Thymus (tissue), 11 donors: ENCODE measurements around the gene ANKRD52. TPM values are rescaled to one million over a fixed set of nuclear protein-coding genes. Genes with fewer than 3 reads are reported as not detected.
A peak's percentile ranks its signal among the peaks of the same experiment; 100 is the strongest.
"Not testable (repeated sequence)": the region's sequence is repeated elsewhere in the genome, so short reads cannot be mapped to it uniquely, and the experiment has no call there.

ENCODE experiments used
- DNase-seq, 9 donors: peaks; one replicate each; pipeline ENCODE4 v3.0.0-alpha.2; 2013; ENCODE audit warnings: low spot score in 9 of 9, low read depth in 6 of 9, missing footprints in 1 of 9
- H3K27ac ChIP-seq, 2 donors: one replicate each; pipeline ENCODE4 v1.5.1; 2013; ENCODE audit warnings: control low read depth in 1 of 2, low read depth in 1 of 2, low read length in 1 of 2, mild to moderate bottlenecking in 1 of 2, moderate library complexity in 1 of 2
- H3K27me3 ChIP-seq, 2 donors: one replicate each; pipeline ENCODE4 v1.5.1; 2013; ENCODE audit warnings: low read length in 1 of 2; ENCODE audit not compliant: control insufficient read depth in 2 of 2, insufficient read depth in 1 of 2
- H3K36me3 ChIP-seq, 2 donors: one replicate each; pipeline ENCODE4 v1.5.1; 2013; ENCODE audit warnings: low read length in 1 of 2, mild to moderate bottlenecking in 1 of 2, moderate library complexity in 1 of 2; ENCODE audit not compliant: control insufficient read depth in 2 of 2, insufficient read depth in 2 of 2
- H3K4me1 ChIP-seq, 2 donors: one replicate each; pipeline ENCODE4 v1.5.1; 2013; ENCODE audit warnings: low read length in 2 of 2; ENCODE audit not compliant: control insufficient read depth in 2 of 2, insufficient read depth in 2 of 2
- H3K4me3 ChIP-seq, 2 donors: one replicate each; pipeline ENCODE4 v1.5.1; 2013; ENCODE audit warnings: low read length in 2 of 2, control low read depth in 1 of 2, mild to moderate bottlenecking in 1 of 2
- H3K9me3 ChIP-seq, 2 donors: one replicate each; pipeline ENCODE4 v1.5.1; 2013; ENCODE audit warnings: low read length in 1 of 2, mild to moderate bottlenecking in 1 of 2; ENCODE audit not compliant: control insufficient read depth in 2 of 2, insufficient read depth in 1 of 2
- WGBS: extraction: QIAGEN DNeasy Blood & Tissue Kit; methylation state at CpG from one replicate; pipeline ENCODE4 v1.1.7; 2013; 5-methylcytosine and 5-hydroxymethylcytosine counted together
- polyA plus RNA-seq: library from polyadenylated mRNA; stranded (reverse); fragments of 200-250 nt; gene quantifications from one replicate; pipeline ENCODE4 v1.2.3, GENCODE V29; 2013
- total RNA-seq: library from RNA; stranded (reverse); fragments of 120-200 nt; gene quantifications from one replicate; pipeline ENCODE4 v1.2.4, GENCODE V29; 2013
- donor health status: healthy.

Gene ANKRD52
- total and polyA plus RNA-seq, 2 donors = 2.9 to 7.9 TPM

- H3K4me1 ChIP-seq, DNase-seq, H3K27me3 ChIP-seq, H3K9me3 ChIP-seq, H3K36me3 ChIP-seq, H3K4me3 ChIP-seq, H3K27ac ChIP-seq: not testable (repeated sequence)
- 97% methylated on average over 11 of the region's 11 CpGs for WGBS
These were observed 61.2 kb downstream of the ANKRD52 start for GRCh38 chr12:56196818-56197550.

- DNase-seq = peak; percentile 34 to 92 (median 76)
- no peak overlapping the region for H3K27ac ChIP-seq
- no peaks in the 10 kb centered on the region for H3K9me3 ChIP-seq
- no peak overlapping the region for H3K4me3 ChIP-seq
- peaks cover 8 to 13% of the 10 kb centered on the region in 2 donors for H3K4me1 ChIP-seq
- H3K27me3 ChIP-seq = no peaks in the 10 kb centered on the region
- WGBS = 73% methylated on average over 1 of the region's 1 CpG
- H3K36me3 ChIP-seq = peaks cover 0 to 5% of the 10 kb centered on the region in 2 donors
These were observed 65.1 kb downstream of the ANKRD52 start for GRCh38 chr12:56193025-56193578.

GRCh38 chr12:56192582-56192981 is 65.6 kb downstream of the ANKRD52 start:
- Histone ChIP-seq H3K9me3 (no peaks in the 10 kb centered on the region), H3K27ac (no peak overlapping the region), H3K27me3 (no peaks in the 10 kb centered on the region), H3K36me3 (peaks cover 0 to 5% of the 10 kb centered on the region in 2 donors), H3K4me3 (no peak overlapping the region), H3K4me1 (peaks cover 13 to 18% of the 10 kb centered on the region in 2 donors)
- DNase-seq = no peak

- WGBS = 44% methylated on average over 9 of the region's 9 CpGs
- peak overlapping the region; percentile 93 to 95 for H3K4me3 ChIP-seq
- peak overlapping the region in 1 of 2 donors; percentile 42 for H3K27ac ChIP-seq
- H3K9me3 ChIP-seq = no peaks in the 10 kb centered on the region
- H3K4me1 ChIP-seq = peaks cover 20 to 26% of the 10 kb centered on the region in 2 donors
- H3K27me3 ChIP-seq = no peaks in the 10 kb centered on the region
- DNase-seq = peak in 1 of 9 donors; percentile 10
- H3K36me3 ChIP-seq = peaks cover 8 to 21% of the 10 kb centered on the region in 2 donors
These were observed 67.5 kb downstream of the ANKRD52 start for GRCh38 chr12:56190695-56191155.

GRCh38 chr12:56189918-56190694 is 68.1 kb downstream of the ANKRD52 start:
- Histone ChIP-seq H3K4me1 (peaks cover 20 to 26% of the 10 kb centered on the region in 2 donors), H3K36me3 (peaks cover 12 to 26% of the 10 kb centered on the region in 2 donors), H3K27ac (peak overlapping the region; percentile 94), H3K27me3 (no peaks in the 10 kb centered on the region), H3K9me3 (no peaks in the 10 kb centered on the region), H3K4me3 (peak overlapping the region; percentile 93 to 95)
- peak; percentile 61 to 92 (median 73) for DNase-seq
- WGBS = 1% methylated on average over 42 of the region's 42 CpGs

GRCh38 chr12:56189099-56189917 is 68.9 kb downstream of the ANKRD52 start, which contains the start of gene SMARCC2:
TSS of gene SMARCC2 (minus strand) at chr12:56189483. CDS start at chr12:56189461, 22 bp downstream.
- under 1% methylated on average over 92 of the region's 93 CpGs for WGBS

GRCh38 chr12:56188778-56189098 is 69.4 kb downstream of the ANKRD52 start:
- WGBS = under 1% methylated on average over 17 of the region's 17 CpGs
- Histone ChIP-seq H3K36me3 (peaks cover 25 to 35% of the 10 kb centered on the region in 2 donors), H3K4me3 (peak overlapping the region; percentile 92 to 95), H3K27me3 (no peaks in the 10 kb centered on the region), H3K9me3 (no peaks in the 10 kb centered on the region), H3K27ac (peak overlapping the region; percentile 92 to 94), H3K4me1 (peaks cover 20 to 26% of the 10 kb centered on the region in 2 donors)
- DNase-seq = peak in 5 of 9 donors; percentile 13 to 59 (median 38)

More at GRCh38 chr12:56189099-56189917, 68.9 kb downstream of the ANKRD52 start, which contains the start of gene SMARCC2:
- H3K27me3 ChIP-seq = no peaks in the 10 kb centered on the region
- H3K9me3 ChIP-seq = no peaks in the 10 kb centered on the region
- peak in 8 of 9 donors; percentile 68 to 90 (median 80) for DNase-seq
- H3K36me3 ChIP-seq = peaks cover 20 to 31% of the 10 kb centered on the region in 2 donors
- H3K4me3 ChIP-seq = peak within 1 kb of the TSS; percentile 93 to 95
- H3K4me1 ChIP-seq = peaks cover 20 to 26% of the 10 kb centered on the region in 2 donors
- peak within 1 kb of the TSS; percentile 94 for H3K27ac ChIP-seq

GRCh38 chr12:56188131-56188777 is 69.9 kb downstream of the ANKRD52 start:
- peak overlapping the region; percentile 92 to 95 for H3K4me3 ChIP-seq
- H3K9me3 ChIP-seq = no peaks in the 10 kb centered on the region
- peak in 5 of 9 donors; percentile 12 to 62 (median 28) for DNase-seq
- H3K27ac ChIP-seq = peak overlapping the region; percentile 92 to 94
- H3K4me1 ChIP-seq = peaks cover 20 to 26% of the 10 kb centered on the region in 2 donors
- WGBS = 15% methylated on average over 10 of the region's 10 CpGs
- peaks cover 28 to 40% of the 10 kb centered on the region in 2 donors for H3K36me3 ChIP-seq
- no peaks in the 10 kb centered on the region for H3K27me3 ChIP-seq
